ENCODE measurements around the gene DNLZ.

DNA sequence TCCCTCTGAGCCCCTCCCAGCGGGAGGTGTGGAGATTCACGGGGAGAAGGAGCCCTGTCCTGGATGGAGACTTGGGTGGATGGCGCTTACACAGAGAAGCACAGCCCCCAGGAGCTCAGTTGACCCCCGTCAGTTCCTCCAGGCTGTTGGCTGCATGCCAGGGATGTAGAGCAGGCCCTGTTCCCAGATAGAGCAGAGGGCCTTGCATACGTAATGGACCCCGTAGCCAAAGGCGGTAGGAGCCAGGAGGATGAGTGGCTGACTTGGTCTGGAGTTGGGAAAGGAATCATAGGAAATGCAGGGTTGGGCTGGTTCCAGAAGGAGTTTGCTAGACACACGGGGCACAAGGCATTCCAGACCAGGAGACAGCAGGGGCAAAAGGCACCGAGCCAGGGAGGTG, 49.4 kb upstream of the DNLZ start:
- TF ChIP-seq CTCF (IDR thresholded peaks at IDR 0.05) (no peak), POLR2A (IDR thresholded peaks at IDR 0.05) (no peak)

Measured in adrenal gland (tissue), 5 donors.